WTC11 (cell line): Measurements from ENCODE around the gene GPC1. TPM values are rescaled to one million over a fixed set of nuclear protein-coding genes. Genes with fewer than 3 reads are reported as not detected.

Experiments used
- ATAC-seq: fragments of 200-7000 bp; cut with Tn5 transposase; 2 replicates; pipeline ENCODE4 v1.10.0; 2021; ENCODE audit warnings: mild to moderate bottlenecking, moderate library complexity
- CTCF ChIA-PET: fragments of 300-600 bp; sonication (Branson Sonifier 250); formaldehyde crosslinking; loops from one replicate; lab custom pipeline; 2021; ENCODE audit warnings: antibody characterized with exemption; lab: Charles Lee
- POLR2A ChIA-PET: fragments of 350-600 bp; sonication (Branson Sonifier 250); formaldehyde crosslinking; loops from one replicate; lab custom pipeline; 2021; ENCODE audit warnings: antibody characterized with exemption; lab: Charles Lee
- DNase-seq: peaks from one replicate; pipeline ENCODE4 v3.0.0; 2021; ENCODE audit warnings: low spot score
- H3K27ac Mint-ChIP-seq: 2 replicates; pipeline ENCODE4 v1.8.0; 2021; ENCODE audit warnings: mixed read lengths
- H3K27me3 Mint-ChIP-seq: 2 replicates; pipeline ENCODE4 v1.8.0; 2021; ENCODE audit warnings: low read depth, mild to moderate bottlenecking, moderate library complexity, mixed read lengths
- H3K36me3 Mint-ChIP-seq: 2 replicates; pipeline ENCODE4 v1.8.0; 2021; ENCODE audit warnings: mixed read lengths
- H3K4me1 Mint-ChIP-seq: 2 replicates; pipeline ENCODE4 v1.8.0; 2022; ENCODE audit warnings: mixed read lengths
- H3K4me3 Mint-ChIP-seq: 2 replicates; pipeline ENCODE4 v1.8.0; 2021; ENCODE audit warnings: mild to moderate bottlenecking, moderate library complexity, mixed read lengths
- H3K9me3 Mint-ChIP-seq: 2 replicates; pipeline ENCODE4 v1.8.0; 2021; ENCODE audit warnings: mixed read lengths
- ATF6 ChIP-seq: sonication (generic); formaldehyde crosslinking; IDR thresholded peaks from 2 replicates; pipeline ENCODE4 v1.8.1; 2023; ENCODE audit warnings: mild to moderate bottlenecking, missing genetic modification reagents
- ESRRA ChIP-seq: sonication (generic); formaldehyde crosslinking; IDR thresholded peaks from 2 replicates; pipeline ENCODE4 v1.8.1; 2022; ENCODE audit warnings: mild to moderate bottlenecking, missing genetic modification reagents, borderline replicate concordance
- ETV6 ChIP-seq: sonication (generic); formaldehyde crosslinking; IDR thresholded peaks from 2 replicates; pipeline ENCODE4 v1.8.1; 2022; ENCODE audit warnings: mild to moderate bottlenecking, missing genetic modification reagents
- GRHL2 ChIP-seq: fragments of 250-450 bp; sonication (Bioruptor Pico); IDR thresholded peaks from 2 replicates; pipeline ENCODE4 v1.8.0; 2022; ENCODE audit warnings: mild to moderate bottlenecking, moderate library complexity; ENCODE audit not compliant: insufficient replicate concordance, severe bottlenecking
- GTF2I ChIP-seq: fragments of 250-450 bp; sonication (Bioruptor Pico); conservative IDR thresholded peaks from 2 replicates; pipeline ENCODE4 v1.4.0; 2021; ENCODE audit warnings: mild to moderate bottlenecking
- JUN ChIP-seq: sonication (generic); formaldehyde crosslinking; IDR thresholded peaks from 2 replicates; pipeline ENCODE4 v1.8.0; 2023; ENCODE audit warnings: mild to moderate bottlenecking, missing genetic modification reagents
- NFE2L1 ChIP-seq: sonication (generic); formaldehyde crosslinking; IDR thresholded peaks from 2 replicates; pipeline ENCODE4 v1.8.1; 2023; ENCODE audit warnings: missing genetic modification reagents
- RELA ChIP-seq: sonication (generic); formaldehyde crosslinking; IDR thresholded peaks from 2 replicates; pipeline ENCODE4 v1.8.1; 2022; ENCODE audit warnings: missing genetic modification reagents, mild to moderate bottlenecking, borderline replicate concordance
- SMAD3 ChIP-seq: sonication (generic); formaldehyde crosslinking; IDR thresholded peaks from 2 replicates; pipeline ENCODE4 v1.8.0; 2022; ENCODE audit warnings: missing genetic modification reagents, mild to moderate bottlenecking, borderline replicate concordance
- SOX15 ChIP-seq: fragments of 250-450 bp; sonication (Bioruptor Pico); IDR thresholded peaks from 2 replicates; pipeline ENCODE4 v1.9.0; 2021; ENCODE audit warnings: mild to moderate bottlenecking
- TEAD4 ChIP-seq: sonication (generic); formaldehyde crosslinking; IDR thresholded peaks from 2 replicates; pipeline ENCODE4 v1.8.0; 2022; ENCODE audit warnings: mild to moderate bottlenecking, missing genetic modification reagents
- ZNF263 ChIP-seq: sonication (generic); formaldehyde crosslinking; IDR thresholded peaks from 2 replicates; pipeline ENCODE4 v1.8.1; 2022; ENCODE audit warnings: low read depth, mild to moderate bottlenecking, moderate library complexity, missing genetic modification reagents
- ZNF317 ChIP-seq: sonication (generic); formaldehyde crosslinking; IDR thresholded peaks from 2 replicates; pipeline ENCODE4 v1.8.1; 2023; ENCODE audit warnings: low read depth, mild to moderate bottlenecking, moderate library complexity, missing genetic modification reagents, borderline replicate concordance
- ZNF425 ChIP-seq: fragments of 250-450 bp; sonication (Bioruptor Pico); conservative IDR thresholded peaks from 2 replicates; pipeline ENCODE4 v1.9.0; 2021; ENCODE audit warnings: mild to moderate bottlenecking
- total RNA-seq: library from RNA; stranded (reverse); gene quantifications from 3 replicates; pipeline ENCODE4 v1.2.3, GENCODE V29; 2021
- TF ChIP-seq, protein P1 (sequence below): sonication (generic); formaldehyde crosslinking; IDR thresholded peaks from 2 replicates; pipeline ENCODE4 v1.8.1; 2022; ENCODE audit warnings: low read depth, mild to moderate bottlenecking, moderate library complexity, missing genetic modification reagents, borderline replicate concordance
- TF ChIP-seq, protein P2 (sequence below): sonication (generic); formaldehyde crosslinking; IDR thresholded peaks from 2 replicates; pipeline ENCODE4 v1.8.0; 2022; ENCODE audit warnings: mild to moderate bottlenecking, missing genetic modification reagents
- TF ChIP-seq, protein P3 (sequence below): sonication (generic); formaldehyde crosslinking; IDR thresholded peaks from 2 replicates; pipeline ENCODE4 v1.8.0; 2022; ENCODE audit warnings: mild to moderate bottlenecking, missing genetic modification reagents
- TF ChIP-seq, protein P4 (sequence below): sonication (generic); formaldehyde crosslinking; IDR thresholded peaks from 2 replicates; pipeline ENCODE4 v1.8.1; 2023; ENCODE audit warnings: mild to moderate bottlenecking, missing genetic modification reagents
- TF ChIP-seq, protein P5 (sequence below): sonication (generic); formaldehyde crosslinking; IDR thresholded peaks from 2 replicates; pipeline ENCODE4 v1.8.0; 2022; ENCODE audit warnings: mild to moderate bottlenecking, missing genetic modification reagents
- TF ChIP-seq, protein P6 (sequence below): sonication (generic); formaldehyde crosslinking; IDR thresholded peaks from 2 replicates; pipeline ENCODE4 v1.8.1; 2022; ENCODE audit warnings: mild to moderate bottlenecking, missing genetic modification reagents, moderate library complexity, borderline replicate concordance

GPC1 gene
- total RNA-seq, 1 experiment from 2014 or later, result 41.5 TPM

DNA sequence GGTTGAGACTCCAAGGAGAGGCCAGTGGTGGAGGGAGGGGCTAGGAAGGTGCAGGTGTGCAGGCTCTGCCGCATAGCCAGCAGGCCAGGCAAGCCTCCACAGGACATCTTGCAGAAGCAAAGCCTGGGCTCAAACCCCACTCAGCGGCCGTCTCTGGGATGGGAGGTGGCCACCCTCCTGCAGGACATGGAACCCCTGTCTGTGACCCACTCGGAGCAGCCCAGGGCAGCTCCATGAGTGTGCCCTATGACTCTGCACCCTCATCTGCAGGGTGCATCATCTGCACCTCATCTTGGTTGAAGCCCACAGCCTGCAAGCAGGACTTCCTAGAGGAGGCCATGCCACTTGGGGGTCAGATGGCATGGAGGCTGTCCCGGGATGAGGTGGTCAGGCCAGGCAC lies 46.3 kb downstream of the GPC1 start:
- ChIA-PET CTCF (no interaction called here), POLR2A (no interaction called here)
- no peak for ATAC-seq
- no peak overlapping the region for H3K27ac Mint-ChIP-seq
- H3K36me3 Mint-ChIP-seq, result no peaks in the 10 kb centered on the region
- H3K4me3 Mint-ChIP-seq, result no peak overlapping the region
- no peak for DNase-seq
- TF ChIP-seq, protein P1, sequence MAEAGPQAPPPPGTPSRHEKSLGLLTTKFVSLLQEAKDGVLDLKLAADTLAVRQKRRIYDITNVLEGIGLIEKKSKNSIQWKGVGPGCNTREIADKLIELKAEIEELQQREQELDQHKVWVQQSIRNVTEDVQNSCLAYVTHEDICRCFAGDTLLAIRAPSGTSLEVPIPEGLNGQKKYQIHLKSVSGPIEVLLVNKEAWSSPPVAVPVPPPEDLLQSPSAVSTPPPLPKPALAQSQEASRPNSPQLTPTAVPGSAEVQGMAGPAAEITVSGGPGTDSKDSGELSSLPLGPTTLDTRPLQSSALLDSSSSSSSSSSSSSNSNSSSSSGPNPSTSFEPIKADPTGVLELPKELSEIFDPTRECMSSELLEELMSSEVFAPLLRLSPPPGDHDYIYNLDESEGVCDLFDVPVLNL (CRISPR knock-in tag), result no peak
- TF ChIP-seq ZNF263 (CRISPR knock-in tag), result no peak
- TF ChIP-seq, protein P2, sequence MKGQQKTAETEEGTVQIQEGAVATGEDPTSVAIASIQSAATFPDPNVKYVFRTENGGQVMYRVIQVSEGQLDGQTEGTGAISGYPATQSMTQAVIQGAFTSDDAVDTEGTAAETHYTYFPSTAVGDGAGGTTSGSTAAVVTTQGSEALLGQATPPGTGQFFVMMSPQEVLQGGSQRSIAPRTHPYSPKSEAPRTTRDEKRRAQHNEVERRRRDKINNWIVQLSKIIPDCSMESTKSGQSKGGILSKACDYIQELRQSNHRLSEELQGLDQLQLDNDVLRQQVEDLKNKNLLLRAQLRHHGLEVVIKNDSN (CRISPR knock-in tag), result no peak
- TF ChIP-seq, protein P3, sequence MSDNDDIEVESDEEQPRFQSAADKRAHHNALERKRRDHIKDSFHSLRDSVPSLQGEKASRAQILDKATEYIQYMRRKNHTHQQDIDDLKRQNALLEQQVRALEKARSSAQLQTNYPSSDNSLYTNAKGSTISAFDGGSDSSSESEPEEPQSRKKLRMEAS (CRISPR knock-in tag), result no peak
- TF ChIP-seq SMAD3, result no peak
- TF ChIP-seq RELA, result no peak
- no peak for TF ChIP-seq ESRRA (CRISPR knock-in tag)
- peaks cover 30% of the 10 kb centered on the region for H3K27me3 Mint-ChIP-seq
- peaks cover 8% of the 10 kb centered on the region for H3K9me3 Mint-ChIP-seq
- no peaks in the 10 kb centered on the region for H3K4me1 Mint-ChIP-seq

- Mint-ChIP-seq H3K27ac (no peak overlapping the region), H3K4me3 (no peak overlapping the region), H3K36me3 (no peaks in the 10 kb centered on the region), H3K27me3 (peaks cover 33% of the 10 kb centered on the region), H3K9me3 (peaks cover 12% of the 10 kb centered on the region), H3K4me1 (no peaks in the 10 kb centered on the region)
- DNase-seq (peak; percentile 9), ATAC-seq (no peak)
- ChIA-PET CTCF (no interaction called here), POLR2A (no interaction called here)
- TF ChIP-seq GRHL2 (no peak), RELA (no peak), ESRRA (CRISPR knock-in tag) (no peak), TEAD4 (no peak), ZNF425 (CRISPR knock-in tag) (no peak), JUN (CRISPR knock-in tag) (no peak), NFE2L1 (CRISPR knock-in tag) (no peak), ZNF263 (CRISPR knock-in tag) (no peak), ZNF317 (CRISPR knock-in tag) (no peak), ATF6 (CRISPR knock-in tag) (no peak), GTF2I (no peak), ETV6 (CRISPR knock-in tag) (no peak), SOX15 (CRISPR knock-in tag) (no peak)
- TF ChIP-seq, protein P4, sequence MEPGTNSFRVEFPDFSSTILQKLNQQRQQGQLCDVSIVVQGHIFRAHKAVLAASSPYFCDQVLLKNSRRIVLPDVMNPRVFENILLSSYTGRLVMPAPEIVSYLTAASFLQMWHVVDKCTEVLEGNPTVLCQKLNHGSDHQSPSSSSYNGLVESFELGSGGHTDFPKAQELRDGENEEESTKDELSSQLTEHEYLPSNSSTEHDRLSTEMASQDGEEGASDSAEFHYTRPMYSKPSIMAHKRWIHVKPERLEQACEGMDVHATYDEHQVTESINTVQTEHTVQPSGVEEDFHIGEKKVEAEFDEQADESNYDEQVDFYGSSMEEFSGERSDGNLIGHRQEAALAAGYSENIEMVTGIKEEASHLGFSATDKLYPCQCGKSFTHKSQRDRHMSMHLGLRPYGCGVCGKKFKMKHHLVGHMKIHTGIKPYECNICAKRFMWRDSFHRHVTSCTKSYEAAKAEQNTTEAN (CRISPR knock-in tag), result no peak
- TF ChIP-seq, protein P5, sequence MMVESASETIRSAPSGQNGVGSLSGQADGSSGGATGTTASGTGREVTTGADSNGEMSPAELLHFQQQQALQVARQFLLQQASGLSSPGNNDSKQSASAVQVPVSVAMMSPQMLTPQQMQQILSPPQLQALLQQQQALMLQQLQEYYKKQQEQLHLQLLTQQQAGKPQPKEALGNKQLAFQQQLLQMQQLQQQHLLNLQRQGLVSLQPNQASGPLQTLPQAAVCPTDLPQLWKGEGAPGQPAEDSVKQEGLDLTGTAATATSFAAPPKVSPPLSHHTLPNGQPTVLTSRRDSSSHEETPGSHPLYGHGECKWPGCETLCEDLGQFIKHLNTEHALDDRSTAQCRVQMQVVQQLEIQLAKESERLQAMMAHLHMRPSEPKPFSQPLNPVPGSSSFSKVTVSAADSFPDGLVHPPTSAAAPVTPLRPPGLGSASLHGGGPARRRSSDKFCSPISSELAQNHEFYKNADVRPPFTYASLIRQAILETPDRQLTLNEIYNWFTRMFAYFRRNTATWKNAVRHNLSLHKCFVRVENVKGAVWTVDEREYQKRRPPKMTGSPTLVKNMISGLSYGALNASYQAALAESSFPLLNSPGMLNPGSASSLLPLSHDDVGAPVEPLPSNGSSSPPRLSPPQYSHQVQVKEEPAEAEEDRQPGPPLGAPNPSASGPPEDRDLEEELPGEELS (CRISPR knock-in tag), result no peak
- TF ChIP-seq, protein P6, sequence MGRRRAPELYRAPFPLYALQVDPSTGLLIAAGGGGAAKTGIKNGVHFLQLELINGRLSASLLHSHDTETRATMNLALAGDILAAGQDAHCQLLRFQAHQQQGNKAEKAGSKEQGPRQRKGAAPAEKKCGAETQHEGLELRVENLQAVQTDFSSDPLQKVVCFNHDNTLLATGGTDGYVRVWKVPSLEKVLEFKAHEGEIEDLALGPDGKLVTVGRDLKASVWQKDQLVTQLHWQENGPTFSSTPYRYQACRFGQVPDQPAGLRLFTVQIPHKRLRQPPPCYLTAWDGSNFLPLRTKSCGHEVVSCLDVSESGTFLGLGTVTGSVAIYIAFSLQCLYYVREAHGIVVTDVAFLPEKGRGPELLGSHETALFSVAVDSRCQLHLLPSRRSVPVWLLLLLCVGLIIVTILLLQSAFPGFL, result no peak
These were observed 46.7 kb downstream of the GPC1 start for GRCh38 chr2:240482141-240482540.
